K562 (cell line): ENCODE data around the gene ARHGAP29. TPM values are rescaled to one million over a fixed set of nuclear protein-coding genes. Genes with fewer than 3 reads are reported as not detected.

Source experiments
- ATAC-seq: fragments of 200-7000 bp; cut with Tn5 transposase; 3 replicates; pipeline ENCODE4 v1.9.1; 2020; ENCODE audit warnings: moderate library complexity
- BruUV-seq: library from RNA; stranded (reverse); fragments of 400-500 nt; replicated peaks from 2 replicates; lab custom pipeline; 2021; lab: Mats Ljungman, UMichigan
- CTCF ChIA-PET: fragments of 300-600 bp; formaldehyde crosslinking; extraction: SDS; loops from one replicate; lab custom pipeline; 2021; ENCODE audit warnings: low intra/inter-chr PET ratio; lab: Yijun Ruan, JAX
- POLR2A ChIA-PET: fragments of 300-600, 350-650 bp; sonication (Branson Sonifier 250); formaldehyde crosslinking; extraction: SDS; loops from one replicate; lab custom pipeline; 2021; ENCODE audit warnings: antibody characterized with exemption, inconsistent platforms; lab: Yijun Ruan, JAX
- DNase-seq, 4 experiments: peaks; one replicate each; pipeline versions ENCODE4 v3.0.0 to v3.0.0-alpha.2; 2011 to 2018; ENCODE audit warnings: low spot score in 3 of 4, mixed read lengths in 3 of 4; ENCODE audit errors: extremely low read depth in 1 of 4
- FAIRE-seq: peaks from 2 replicates; lab custom pipeline; 2011; peaks lifted over from hg19 to GRCh38; lab: Jason Lieb, UNC
- H2AFZ ChIP-seq: 2 replicates; pipeline ENCODE4 v1.6.0; 2011; ENCODE audit warnings: low read depth, low read length, control low read depth, inconsistent platforms
- H3K27ac ChIP-seq: fragments of 200-600 bp; 3 replicates; pipeline ENCODE4 v1.8.0; 2011; ENCODE audit warnings: low read depth, mild to moderate bottlenecking, control low read depth, inconsistent platforms, low read length, moderate library complexity, mixed read lengths; ENCODE audit errors: extremely low read depth
- H3K27me3 ChIP-seq, 2 experiments: fragments of 300-600 bp in 1 of 2; 2 replicates in 1 of 2; 3 replicates in 1 of 2; pipeline versions ENCODE4 v1.6.0 to v1.8.0; 2011; ENCODE audit warnings: inconsistent platforms in 2 of 2, low read length in 2 of 2, mild to moderate bottlenecking in 1 of 2, mixed read lengths in 1 of 2, moderate library complexity in 1 of 2; ENCODE audit not compliant: control insufficient read depth in 2 of 2, insufficient read depth in 2 of 2
- H3K36me3 ChIP-seq: fragments of 300-600 bp; 3 replicates; pipeline ENCODE4 v1.8.0; 2011; ENCODE audit warnings: mild to moderate bottlenecking, low read length, inconsistent platforms; ENCODE audit not compliant: control insufficient read depth, insufficient read depth
- H3K4me1 ChIP-seq, 2 experiments: fragments of 200-600 bp in 1 of 2; replicated peaks in 1 of 2; 2 replicates in 1 of 2; 3 replicates in 1 of 2; pipeline versions ENCODE4 v1.5.1 to v1.8.0; 2011; ENCODE audit warnings: inconsistent platforms in 2 of 2, low read length in 2 of 2, mild to moderate bottlenecking in 1 of 2, mixed read lengths in 1 of 2, moderate library complexity in 1 of 2; ENCODE audit not compliant: control insufficient read depth in 2 of 2, insufficient read depth in 2 of 2
- H3K4me2 ChIP-seq: 2 replicates; pipeline ENCODE4 v1.6.1; 2011; ENCODE audit warnings: low read length, control low read depth, inconsistent platforms, mixed read lengths; ENCODE audit not compliant: insufficient read depth
- H3K4me3 ChIP-seq: fragments of 200-600 bp; sonication (generic), shearing (Covaris generic); 2 replicates; pipeline ENCODE4 v1.5.1; 2016; ENCODE audit warnings: control low read depth, inconsistent platforms
- H3K79me2 ChIP-seq: fragments of 200-600 bp; 3 replicates; pipeline ENCODE4 v1.8.0; 2011; ENCODE audit warnings: low read length, inconsistent platforms; ENCODE audit not compliant: control insufficient read depth, insufficient read depth
- H3K9ac ChIP-seq, 2 experiments: 2 replicates each; pipeline versions ENCODE4 v1.6.0 to v1.6.1; 2011; ENCODE audit warnings: low read depth in 2 of 2, low read length in 2 of 2, control low read depth in 1 of 2, inconsistent platforms in 1 of 2, mild to moderate bottlenecking in 1 of 2, mixed read lengths in 1 of 2; ENCODE audit not compliant: insufficient read depth in 1 of 2
- H3K9me1 ChIP-seq: one replicate; pipeline ENCODE4 v1.6.0; 2011; ENCODE audit warnings: inconsistent platforms, mild to moderate bottlenecking, low read length, moderate library complexity; ENCODE audit not compliant: control insufficient read depth, insufficient read depth
- H3K9me3 ChIP-seq: replicated peaks from 2 replicates; pipeline ENCODE4 v1.5.1; 2011; ENCODE audit warnings: low read depth, low read length, inconsistent platforms; ENCODE audit not compliant: control insufficient read depth, insufficient read depth
- H4K20me1 ChIP-seq: replicated peaks from 2 replicates; pipeline ENCODE4 v1.6.1; 2011; ENCODE audit warnings: low read length, inconsistent platforms, mixed read lengths; ENCODE audit not compliant: control insufficient read depth, insufficient read depth
- E2F6 ChIP-seq, 2 experiments: IDR thresholded peaks; 2 replicates each; pipeline ENCODE4 v1.6.1; 2011; ENCODE audit warnings: borderline replicate concordance in 1 of 2, control low read depth in 1 of 2, low read depth in 1 of 2, low read length in 1 of 2, mild to moderate bottlenecking in 1 of 2, mixed read lengths in 1 of 2, moderate library complexity in 1 of 2; ENCODE audit not compliant: insufficient read depth in 1 of 2, insufficient read length in 1 of 2, poor library complexity in 1 of 2, severe bottlenecking in 1 of 2; ENCODE audit errors: extremely low read depth in 1 of 2
- EWSR1 ChIP-seq: fragments of 450-650 bp; IDR thresholded peaks from 2 replicates; pipeline ENCODE4 v1.6.1; 2018; ENCODE audit warnings: borderline replicate concordance, mild to moderate bottlenecking, low read depth, moderate library complexity; ENCODE audit not compliant: partially characterized antibody
- FOSL1 ChIP-seq: fragments of 200-800 bp; sonication (Bioruptor generic); conservative IDR thresholded peaks from 2 replicates; pipeline ENCODE4 v1.6.1; 2016; ENCODE audit warnings: missing genetic modification characterization, missing compliant biosample characterization
- GTF2A2 ChIP-seq: IDR thresholded peaks from 2 replicates; pipeline ENCODE4 v1.6.1; 2016; ENCODE audit warnings: mild to moderate bottlenecking, missing genetic modification characterization, missing compliant biosample characterization
- HDAC1 ChIP-seq, 2 experiments: fragments of 450-650 bp; IDR thresholded peaks; 2 replicates each; pipeline ENCODE4 v1.6.1; 2016 to 2017; ENCODE audit warnings: inconsistent platforms in 1 of 2, mild to moderate bottlenecking in 1 of 2, moderate library complexity in 1 of 2
- MYNN ChIP-seq, 2 experiments: sonication (generic); formaldehyde crosslinking in 1 of 2; IDR thresholded peaks; 2 replicates each; pipeline versions ENCODE4 v1.5.0 to v1.6.1; 2016 to 2020; ENCODE audit warnings: antibody characterized with exemption in 1 of 2, missing genetic modification reagents in 1 of 2
- NEUROD1 ChIP-seq: fragments of 150-350 bp; IDR thresholded peaks from 2 replicates; pipeline ENCODE4 v1.6.1; 2014; ENCODE audit warnings: borderline replicate concordance, low read length, low read depth; ENCODE audit not compliant: partially characterized antibody
- PBX2 ChIP-seq, 2 experiments: IDR thresholded peaks in 1 of 2; conservative IDR thresholded peaks in 1 of 2; 2 replicates each; pipeline ENCODE4 v1.6.1; 2016; ENCODE audit warnings: low read depth in 2 of 2, mild to moderate bottlenecking in 1 of 2, missing compliant biosample characterization in 1 of 2, missing genetic modification characterization in 1 of 2, moderate library complexity in 1 of 2
- SMAD4 ChIP-seq: fragments of 250-450 bp; sonication (Bioruptor Pico); conservative IDR thresholded peaks from 2 replicates; pipeline ENCODE4 v1.8.0; 2021; ENCODE audit warnings: inconsistent platforms, mild to moderate bottlenecking, moderate library complexity
- U2AF1 ChIP-seq: fragments of 200-400 bp; formaldehyde crosslinking; optimal IDR thresholded peaks from 2 replicates; pipeline ENCODE3; 2017; ENCODE audit warnings: mild to moderate bottlenecking, low read depth, low read length, moderate library complexity
- ZNF133 ChIP-seq: fragments of 250-450 bp; sonication (Bioruptor Pico); IDR thresholded peaks from 2 replicates; pipeline ENCODE4 v1.4.0; 2020; ENCODE audit warnings: mild to moderate bottlenecking
- ZNF224 ChIP-seq: sonication (generic); formaldehyde crosslinking; IDR thresholded peaks from 2 replicates; pipeline ENCODE4 v1.8.0; 2022; ENCODE audit warnings: mild to moderate bottlenecking, missing genetic modification reagents
- ZNF280A ChIP-seq: fragments of 450-650 bp; IDR thresholded peaks from 2 replicates; pipeline ENCODE4 v1.6.1; 2018; ENCODE audit warnings: mild to moderate bottlenecking, low read depth; ENCODE audit not compliant: partially characterized antibody
- WGBS: fragments of 100-300 bp; shearing (Covaris generic); methylation state at CpG from one replicate; pipeline ENCODE4 v1.1.6; 2016; ENCODE audit warnings: low coverage, mixed read lengths; ENCODE audit not compliant: insufficient coverage; ENCODE audit errors: missing lambda C conversion rate; 5-methylcytosine and 5-hydroxymethylcytosine counted together
- in situ Hi-C: fragments of 300-500 bp; cut with MboI; formaldehyde crosslinking; loops from 4 replicates; pipeline ENCODE4 v1.15.0; 2018; ENCODE audit warnings: inconsistent platforms, mixed read lengths
- intact Hi-C: fragments of 100-400 bp; cut with micrococcal nuclease; formaldehyde crosslinking; loops from 2 replicates; pipeline ENCODE4 v1.14.2; 2022
- polyA plus RNA-seq, 8 experiments: library from polyadenylated mRNA; depleted of rRNA in 4 of 8; stranded (reverse) in 5 of 8; unstranded in 3 of 8; fragments of >200 nt; fragmentation: Nextera tagmentation in 2 of 8; fragmentation: Illumina TruSeq in 1 of 8; extraction: Ambion mirVana in 2 of 8; extraction: Trizol in 1 of 8; gene quantifications; 2 replicates each; pipeline versions ENCODE4 v1.2.1 to v1.2.3, GENCODE V29; 2011 to 2014; ENCODE audit warnings: inconsistent platforms in 1 of 8, missing spikeins in 1 of 8
- total RNA-seq, 7 experiments: library from RNA; depleted of rRNA in 6 of 7; stranded (reverse); fragments of >200 nt in 6 of 7; fragmentation: Illumina TruSeq in 2 of 7; extraction: Trizol in 2 of 7; gene quantifications; 2 replicates each; pipeline versions ENCODE4 v1.2.1 to v1.2.3, GENCODE V29; 2011 to 2021; ENCODE audit warnings: low replicate concordance in 1 of 7

ARHGAP29 gene
- total and polyA plus RNA-seq, 9 of the 15 experiments (the other 6 are each of a cell fraction or from before 2014, with no cell fraction given), result under 0.01 to 0.13 (median 0.02) TPM; not detected in 5

GRCh38 chr1:94239051-94239450 is 1.7 kb upstream of the ARHGAP29 start (continued):
- no peak for TF ChIP-seq PBX2 (CRISPR knock-in tag; IDR thresholded peaks at IDR 0.05; ENCODE audit: low read depth)
- no peak for TF ChIP-seq PBX2 (tag; conservative IDR thresholded peaks at IDR 0.05; ENCODE audit: low read depth)
- TF ChIP-seq MYNN (IDR thresholded peaks at IDR 0.05), result no peak
- TF ChIP-seq MYNN (CRISPR knock-in tag; IDR thresholded peaks at IDR 0.05), result no peak

- Histone ChIP-seq H3K27ac (no peak overlapping the region), H4K20me1 (no peaks in the 10 kb centered on the region), H3K9ac (no peak overlapping the region), H3K27me3 (peaks cover 0 to 19% of the 10 kb centered on the region in 2 experiments; a peak in 2 of 5 replicates), H2AFZ (no peak overlapping the region), H3K9me1 (no peaks in the 10 kb centered on the region), H3K36me3 (no peaks in the 10 kb centered on the region), H3K4me2 (no peak overlapping the region), H3K9me3 (no peaks in the 10 kb centered on the region), H3K4me3 (no peak overlapping the region), H3K79me2 (no peaks in the 10 kb centered on the region), H3K4me1 (peaks cover 0 to 9% of the 10 kb centered on the region in 2 experiments; a peak in 2 of 5 replicates)
- ChIA-PET CTCF (no interaction called here), POLR2A (interaction anchor here (0.8 to 1.9 kb wide), 3 partner anchors 8 to 33 kb away, joined by 3 to 9 read pairs (median 4); no protein-coding TSS in a partner anchor)
- no peak for FAIRE-seq
- in situ Hi-C loops, result no loop called here
- intact Hi-C loops, result no loop called here
- 31% methylated on average over 24 of the region's 39 CpGs for WGBS
- DNase-seq, result no peak
- no peak for ATAC-seq
- no TSS peak for BruUV-seq
- TF ChIP-seq NEUROD1, result no peak
- TF ChIP-seq U2AF1, result no peak
- no peak for TF ChIP-seq E2F6 (IDR thresholded peaks at IDR 0.05; ENCODE audit: borderline replicate concordance in 1 of 2, extremely low read depth in 1 of 2, insufficient read depth in 1 of 2, insufficient read length in 1 of 2, low read depth in 1 of 2, low read length in 1 of 2, poor library complexity in 1 of 2, severe bottlenecking in 1 of 2)
- no peak for TF ChIP-seq ZNF224
- no peak for TF ChIP-seq ZNF280A
- TF ChIP-seq ZNF133 (CRISPR knock-in tag), result no peak
- no peak for TF ChIP-seq FOSL1 (tag)
- TF ChIP-seq SMAD4 (CRISPR knock-in tag), result no peak
- no peak for TF ChIP-seq EWSR1
- no peak for TF ChIP-seq GTF2A2 (tag)
- no peak for TF ChIP-seq HDAC1 (IDR thresholded peaks at IDR 0.05)
Measured at GRCh38 chr1:94236630-94237290, 624 bp downstream of the ARHGAP29 start.
